Neural cell (in vitro differentiated cells): ENCODE data around the gene HYOU1. TPM values are rescaled to one million over a fixed set of nuclear protein-coding genes. Genes with fewer than 3 reads are reported as not detected.

Experiments
- H2AFZ ChIP-seq: fragments of 200-600, 300-800 bp; sonication (generic), shearing (Covaris generic); 2 replicates; pipeline ENCODE4 v1.6.0; 2014; ENCODE audit warnings: low read depth, mild to moderate bottlenecking, antibody characterized with exemption, low read length, moderate library complexity
- H3F3A ChIP-seq: fragments of 200-600 bp; shearing (Covaris generic); 2 replicates; pipeline ENCODE4 v1.6.1; 2016; ENCODE audit warnings: mild to moderate bottlenecking, moderate library complexity, mixed read lengths, antibody characterized with exemption, low read length; ENCODE audit not compliant: insufficient read depth, poor library complexity, severe bottlenecking
- H3K27ac ChIP-seq: fragments of 200-600, 300-800 bp; sonication (generic), shearing (Covaris generic); 2 replicates; pipeline ENCODE4 v1.5.1; 2014; ENCODE audit warnings: mild to moderate bottlenecking, low read length, moderate library complexity
- H3K27me3 ChIP-seq: fragments of 300-800, 200-600 bp; sonication (generic), shearing (Covaris generic); 2 replicates; pipeline ENCODE4 v1.6.0; 2014; ENCODE audit warnings: mild to moderate bottlenecking, low read depth, low read length, moderate library complexity; ENCODE audit not compliant: insufficient read depth
- H3K36me3 ChIP-seq: fragments of 300-800, 200-600 bp; sonication (generic), shearing (Covaris generic); 2 replicates; pipeline ENCODE4 v1.5.1; 2014; ENCODE audit warnings: mild to moderate bottlenecking, antibody characterized with exemption, low read length, moderate library complexity; ENCODE audit not compliant: insufficient read depth
- H3K4me2 ChIP-seq: fragments of 300-800, 200-600 bp; sonication (generic), shearing (Covaris generic); 2 replicates; pipeline ENCODE4 v1.6.0; 2014; ENCODE audit warnings: mild to moderate bottlenecking, low read length
- H3K4me3 ChIP-seq: fragments of 300-800, 200-600 bp; sonication (generic), shearing (Covaris generic); 2 replicates; pipeline ENCODE4 v1.5.1; 2014; ENCODE audit warnings: mild to moderate bottlenecking, low read length, moderate library complexity
- H3K79me2 ChIP-seq: fragments of 200-600 bp; shearing (Covaris generic); replicated peaks from 2 replicates; pipeline ENCODE4 v1.6.0; 2014; ENCODE audit warnings: mild to moderate bottlenecking, low read length, moderate library complexity; ENCODE audit not compliant: insufficient read depth
- H3K9ac ChIP-seq: fragments of 300-800, 200-600 bp; sonication (generic), shearing (Covaris generic); 2 replicates; pipeline ENCODE4 v1.6.1; 2016; ENCODE audit warnings: mild to moderate bottlenecking, low read length, mixed read lengths
- H3K9me2 ChIP-seq: fragments of 200-600 bp; shearing (Covaris generic); 2 replicates; pipeline ENCODE4 v1.6.1; 2016; ENCODE audit warnings: mild to moderate bottlenecking, low read length, mixed read lengths; ENCODE audit not compliant: insufficient read depth
- H3K9me3 ChIP-seq: fragments of 200-600, 300-800 bp; sonication (generic), shearing (Covaris generic); 2 replicates; pipeline ENCODE4 v1.6.1; 2016; ENCODE audit warnings: mild to moderate bottlenecking, mixed run types, low read length, moderate library complexity, mixed read lengths
- H4K20me1 ChIP-seq: fragments of 200-600 bp; shearing (Covaris generic); 2 replicates; pipeline ENCODE4 v1.6.1; 2016; ENCODE audit warnings: mild to moderate bottlenecking, mixed run types; ENCODE audit not compliant: insufficient read depth
- CTCF ChIP-seq: fragments of 450-650 bp; IDR thresholded peaks from 2 replicates; pipeline ENCODE4 v1.5.1; 2014; ENCODE audit warnings: antibody characterized with exemption, mild to moderate bottlenecking, moderate library complexity; ENCODE audit not compliant: poor library complexity, severe bottlenecking
- EP300 ChIP-seq: fragments of 450-650 bp; conservative IDR thresholded peaks from 2 replicates; pipeline ENCODE4 v1.6.1; 2014; ENCODE audit warnings: antibody characterized with exemption, mild to moderate bottlenecking, moderate library complexity; ENCODE audit not compliant: poor library complexity, severe bottlenecking
- EZH2 ChIP-seq: fragments of 200-600, 300-800 bp; shearing (Covaris generic), sonication (generic); IDR thresholded peaks from 2 replicates; pipeline ENCODE4 v1.6.1; 2014; ENCODE audit warnings: antibody characterized with exemption, low read length, borderline replicate concordance, mild to moderate bottlenecking; ENCODE audit not compliant: insufficient read depth, poor library complexity, severe bottlenecking
- MXI1 ChIP-seq: fragments of 450-650 bp; conservative IDR thresholded peaks from 2 replicates; pipeline ENCODE4 v1.6.1; 2014; ENCODE audit warnings: antibody characterized with exemption, mild to moderate bottlenecking; ENCODE audit not compliant: poor library complexity, severe bottlenecking
- POLR2AphosphoS5 ChIP-seq: IDR thresholded peaks from 2 replicates; pipeline ENCODE4 v1.6.1; 2012
- RAD21 ChIP-seq: fragments of 450-650 bp; conservative IDR thresholded peaks from 2 replicates; pipeline ENCODE4 v1.6.1; 2014; ENCODE audit warnings: antibody characterized with exemption, mild to moderate bottlenecking, moderate library complexity
- REST ChIP-seq: IDR thresholded peaks from 2 replicates; pipeline ENCODE4 v1.6.1; 2012; ENCODE audit warnings: borderline replicate concordance
- SMC3 ChIP-seq: fragments of 450-650 bp; conservative IDR thresholded peaks from 2 replicates; pipeline ENCODE4 v1.6.1; 2014; ENCODE audit warnings: antibody characterized with exemption, mild to moderate bottlenecking, moderate library complexity; ENCODE audit not compliant: poor library complexity
- TAF1 ChIP-seq: IDR thresholded peaks from 2 replicates; pipeline ENCODE4 v1.6.1; 2012; ENCODE audit warnings: low read depth
- polyA plus RNA-seq: library from polyadenylated mRNA; depleted of rRNA; stranded (reverse); fragments of >200 nt; gene quantifications from 2 replicates; pipeline ENCODE4 v1.2.3, GENCODE V29; 2014

Gene HYOU1
- polyA plus RNA-seq, 1 donor from 2014 or later: 68.4 TPM

GRCh38 chr11:119046489-119046888 lies 10.5 kb downstream of the HYOU1 start:
- Histone ChIP-seq H3K9me3 (no peaks in the 10 kb centered on the region), H3K27ac (no peak overlapping the region), H3K36me3 (peaks cover 5% of the 10 kb centered on the region), H4K20me1 (no peaks in the 10 kb centered on the region), H2AFZ (no peak overlapping the region), H3K4me2 (no peak overlapping the region), H3K9me2 (no peaks in the 10 kb centered on the region), H3K9ac (no peak overlapping the region), H3K79me2 (no peaks in the 10 kb centered on the region), H3F3A (no peaks in the 10 kb centered on the region), H3K27me3 (no peaks in the 10 kb centered on the region), H3K4me3 (no peak overlapping the region)
- TF ChIP-seq TAF1: no peak
- TF ChIP-seq RAD21: no peak
- no peak for TF ChIP-seq POLR2AphosphoS5
- no peak for TF ChIP-seq MXI1
- TF ChIP-seq SMC3: no peak
- TF ChIP-seq CTCF: no peak
- no peak for TF ChIP-seq EP300
- no peak for TF ChIP-seq EZH2
- no peak for TF ChIP-seq REST

- Histone ChIP-seq H3K36me3 (peaks cover 5% of the 10 kb centered on the region), H3K9ac (no peak overlapping the region), H3K4me3 (no peak overlapping the region), H3K79me2 (no peaks in the 10 kb centered on the region), H3K4me2 (no peak overlapping the region), H4K20me1 (no peaks in the 10 kb centered on the region), H3K9me3 (no peaks in the 10 kb centered on the region), H2AFZ (no peak overlapping the region), H3F3A (no peaks in the 10 kb centered on the region), H3K27me3 (no peaks in the 10 kb centered on the region), H3K9me2 (no peaks in the 10 kb centered on the region), H3K27ac (no peak overlapping the region)
- no peak for TF ChIP-seq TAF1
- TF ChIP-seq REST: no peak
- TF ChIP-seq SMC3: no peak
- no peak for TF ChIP-seq EZH2
- TF ChIP-seq EP300: no peak
- TF ChIP-seq RAD21: no peak
- TF ChIP-seq POLR2AphosphoS5: no peak
- TF ChIP-seq MXI1: no peak
- no peak for TF ChIP-seq CTCF
Measured at GRCh38 chr11:119044708-119045107, 12.3 kb downstream of the HYOU1 start.
